ENCODE measurements around the gene MMP28. TPM values are rescaled to one million over a fixed set of nuclear protein-coding genes. Genes with fewer than 3 reads are reported as not detected.
A peak's percentile ranks its signal among the peaks of the same experiment; 100 is the strongest.

MMP28 gene
- polyA plus RNA-seq, 1 experiment, result 0.28 TPM

GRCh38 chr17:35795871-35796265, 427 bp upstream of the MMP28 start:
- ChIA-PET POLR2A (no interaction called here), CTCF (interaction anchor here (0.6 to 5.4 kb wide), 5 partner anchors 9 to 75 kb away, joined by 3 to 52 read pairs (median 8); partner anchors contain the start of gene TAF15)
- no peak for TF ChIP-seq CTCF (IDR thresholded peaks at IDR 0.05; ENCODE audit: insufficient read depth, low read depth, low read length)
- Histone ChIP-seq H3K4me3 (ENCODE audit: low read depth, low read length) (peak overlapping the region; percentile 36; the same call in 1 of the 2 replicates), H3K36me3 (ENCODE audit: control insufficient read depth, insufficient read depth, low read length) (no peaks in the 10 kb centered on the region), H3K27me3 (ENCODE audit: control insufficient read depth, insufficient read depth, low read length) (peaks cover 42% of the 10 kb centered on the region)
- no peak for DNase-seq (ENCODE audit: low read depth)

GRCh38 chr17:35793257-35793656, 2.2 kb downstream of the MMP28 start:
- no peak for TF ChIP-seq CTCF (IDR thresholded peaks at IDR 0.05; ENCODE audit: insufficient read depth, low read depth, low read length)
- ChIA-PET POLR2A (no interaction called here), CTCF (interaction anchor here (0.9 to 4.7 kb wide), 4 partner anchors 11 to 28 kb away, joined by 3 to 44 read pairs (median 5); no protein-coding TSS in a partner anchor)
- no peak for DNase-seq (ENCODE audit: low read depth)
- Histone ChIP-seq H3K36me3 (ENCODE audit: control insufficient read depth, insufficient read depth, low read length) (no peaks in the 10 kb centered on the region), H3K4me3 (ENCODE audit: low read depth, low read length) (no peak overlapping the region), H3K27me3 (ENCODE audit: control insufficient read depth, insufficient read depth, low read length) (peaks cover 39% of the 10 kb centered on the region)

- Histone ChIP-seq H3K4me3 (ENCODE audit: low read depth, low read length) (no peak overlapping the region), H3K27me3 (ENCODE audit: control insufficient read depth, insufficient read depth, low read length) (peaks cover 28% of the 10 kb centered on the region), H3K36me3 (ENCODE audit: control insufficient read depth, insufficient read depth, low read length) (no peaks in the 10 kb centered on the region)
- ChIA-PET POLR2A (interaction anchor here (0.5 kb wide), 1 partner anchor 325 kb away, joined by 3 read pairs; no protein-coding TSS in a partner anchor), CTCF (interaction anchor here (4.7 kb wide), 1 partner anchor 27 kb away, joined by 44 read pairs; no protein-coding TSS in a partner anchor)
- TF ChIP-seq CTCF (IDR thresholded peaks at IDR 0.05; ENCODE audit: insufficient read depth, low read depth, low read length), result no peak
- DNase-seq (ENCODE audit: low read depth), result no peak
Measured at GRCh38 chr17:35791681-35792350, 3.6 kb downstream of the MMP28 start.

GRCh38 chr17:35790841-35791240, 4.6 kb downstream of the MMP28 start:
- TF ChIP-seq CTCF (IDR thresholded peaks at IDR 0.05; ENCODE audit: insufficient read depth, low read depth, low read length), result no peak
- Histone ChIP-seq H3K27me3 (ENCODE audit: control insufficient read depth, insufficient read depth, low read length) (peaks cover 22% of the 10 kb centered on the region), H3K36me3 (ENCODE audit: control insufficient read depth, insufficient read depth, low read length) (no peaks in the 10 kb centered on the region), H3K4me3 (ENCODE audit: low read depth, low read length) (no peak overlapping the region)
- ChIA-PET POLR2A (no interaction called here), CTCF (interaction anchor here (4.7 kb wide), 1 partner anchor 26 kb away, joined by 44 read pairs; no protein-coding TSS in a partner anchor)
- no peak for DNase-seq (ENCODE audit: low read depth)

GRCh38 chr17:35788477-35789368, 6.7 kb downstream of the MMP28 start:
- peak; percentile 78 for DNase-seq (ENCODE audit: low read depth)
- H3K36me3 ChIP-seq (ENCODE audit: control insufficient read depth, insufficient read depth, low read length), result no peaks in the 10 kb centered on the region
- H3K4me3 ChIP-seq (ENCODE audit: low read depth, low read length), result no peak overlapping the region
- ChIA-PET CTCF (interaction anchor here (1.1 to 3.7 kb wide), 7 partner anchors 8 to 24 kb away, joined by 3 to 26 read pairs (median 11); partner anchors contain the start of gene TAF15), POLR2A (interaction anchor here (0.6 kb wide), 1 partner anchor 77 kb away, joined by 3 read pairs; no protein-coding TSS in a partner anchor)
- peaks cover 13% of the 10 kb centered on the region for H3K27me3 ChIP-seq (ENCODE audit: control insufficient read depth, insufficient read depth, low read length)
- no peak for TF ChIP-seq CTCF (IDR thresholded peaks at IDR 0.05; ENCODE audit: insufficient read depth, low read depth, low read length)

All from BJ (cell line).